ENCODE data around the gene ADAT3. TPM values are rescaled to one million over a fixed set of nuclear protein-coding genes. Genes with fewer than 3 reads are reported as not detected.

The ADAT3 gene
- total RNA-seq, 1 donor from 2014 or later, result 18.4 TPM

GRCh38 chr19:1913781-1914577 lies 8.8 kb downstream of the ADAT3 start:
- Histone ChIP-seq H3K36me3 (peaks cover 36 to 39% of the 10 kb centered on the region in 2 donors), H3K27ac (no peak overlapping the region), H3K9me3 (no peaks in the 10 kb centered on the region), H3K4me1 (no peaks in the 10 kb centered on the region), H3K4me3 (no peak overlapping the region), H3K27me3 (no peaks in the 10 kb centered on the region)
- DNase-seq (ENCODE audit: low spot score in 2 of 2), result no peak
- intact Hi-C loops (cut with DNase I), result no loop called here
- TF ChIP-seq CTCF (IDR thresholded peaks at IDR 0.05), result no peak

GRCh38 chr19:1914826-1915341 lies 9.7 kb downstream of the ADAT3 start:
- DNase-seq (ENCODE audit: low spot score in 2 of 2), result no peak
- intact Hi-C loops (cut with DNase I), result no loop called here
- Histone ChIP-seq H3K36me3 (peaks cover 41 to 46% of the 10 kb centered on the region in 2 donors), H3K9me3 (no peaks in the 10 kb centered on the region), H3K4me1 (no peaks in the 10 kb centered on the region), H3K27me3 (no peaks in the 10 kb centered on the region), H3K27ac (no peak overlapping the region), H3K4me3 (no peak overlapping the region)
- TF ChIP-seq CTCF (IDR thresholded peaks at IDR 0.05), result no peak

- Histone ChIP-seq H3K36me3 (peaks cover 52 to 63% of the 10 kb centered on the region in 2 donors), H3K27ac (no peak overlapping the region), H3K27me3 (no peaks in the 10 kb centered on the region), H3K4me3 (no peak overlapping the region), H3K9me3 (no peaks in the 10 kb centered on the region), H3K4me1 (no peaks in the 10 kb centered on the region)
- intact Hi-C loops (cut with DNase I), result no loop called here
- TF ChIP-seq CTCF (IDR thresholded peaks at IDR 0.05), result no peak
- DNase-seq (ENCODE audit: low spot score in 2 of 2), result no peak
These were observed 11.9 kb downstream of the ADAT3 start for GRCh38 chr19:1917146-1917545.

GRCh38 chr19:1917926-1918325 lies 12.7 kb downstream of the ADAT3 start:
- Histone ChIP-seq H3K4me3 (no peak overlapping the region), H3K27me3 (no peaks in the 10 kb centered on the region), H3K36me3 (peaks cover 44 to 60% of the 10 kb centered on the region in 2 donors), H3K4me1 (no peaks in the 10 kb centered on the region), H3K27ac (no peak overlapping the region), H3K9me3 (no peaks in the 10 kb centered on the region)
- no peak for TF ChIP-seq CTCF (IDR thresholded peaks at IDR 0.05)
- DNase-seq (ENCODE audit: low spot score in 2 of 2), result no peak
- intact Hi-C loops (cut with DNase I), result no loop called here

- no peak for TF ChIP-seq CTCF (IDR thresholded peaks at IDR 0.05)
- Histone ChIP-seq H3K4me3 (no peak overlapping the region), H3K4me1 (no peaks in the 10 kb centered on the region), H3K27me3 (no peaks in the 10 kb centered on the region), H3K36me3 (peaks cover 35 to 55% of the 10 kb centered on the region in 2 donors), H3K27ac (no peak overlapping the region), H3K9me3 (no peaks in the 10 kb centered on the region)
- no peak for DNase-seq (ENCODE audit: low spot score in 2 of 2)
- intact Hi-C loops (cut with DNase I), result no loop called here
These were observed 13.8 kb downstream of the ADAT3 start for GRCh38 chr19:1918975-1919374.

All from ascending aorta (tissue), 2 donors.